HG02938 (cell line): Measurements from ENCODE around the gene METTL25.
A peak's percentile ranks its signal among the peaks of the same experiment; 100 is the strongest.

ENCODE experiments used
- ATAC-seq: cut with Tn5 transposase; IDR thresholded peaks from one replicate; pipeline ENCODE4 v1.9.1; 2021; ENCODE audit warnings: mild to moderate bottlenecking, moderate library complexity; ENCODE audit not compliant: unreplicated experiment

METTL25 gene

GRCh38 chr12:82523996-82524395 lies 165.7 kb downstream of the METTL25 start:
- no peak for ATAC-seq

- ATAC-seq = no peak
Observed at GRCh38 chr12:82524641-82525040, 166.3 kb downstream of the METTL25 start.

DNA sequence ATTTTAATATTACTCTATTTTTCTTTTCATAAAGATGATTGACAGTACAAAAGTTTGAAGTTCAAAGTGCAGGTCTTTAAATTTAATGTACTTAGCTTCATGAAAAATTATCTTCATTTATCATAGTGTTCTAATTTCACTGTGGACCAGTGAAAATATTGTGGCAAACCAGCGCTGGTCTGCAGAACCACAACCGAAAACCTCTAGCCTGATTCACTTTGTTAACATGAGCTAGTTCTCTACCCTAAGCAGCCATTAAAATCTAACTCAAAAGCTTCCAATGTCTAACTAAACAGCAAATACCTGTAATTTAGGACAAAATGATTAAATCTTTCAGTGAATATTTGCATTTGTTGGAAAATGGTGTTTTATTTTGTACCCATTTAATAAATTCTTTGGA lies 167.3 kb downstream of the METTL25 start:
- ATAC-seq = no peak

GRCh38 chr12:82527165-82527780 lies 168.9 kb downstream of the METTL25 start:
- peak; percentile 74 for ATAC-seq
